ENCODE measurements around the gene PARP16. TPM values are rescaled to one million over a fixed set of nuclear protein-coding genes. Genes with fewer than 3 reads are reported as not detected.

Gene PARP16
- total and polyA plus RNA-seq, 2 experiments from 2014 or later, result 3.6 to 4.1 TPM

DNA sequence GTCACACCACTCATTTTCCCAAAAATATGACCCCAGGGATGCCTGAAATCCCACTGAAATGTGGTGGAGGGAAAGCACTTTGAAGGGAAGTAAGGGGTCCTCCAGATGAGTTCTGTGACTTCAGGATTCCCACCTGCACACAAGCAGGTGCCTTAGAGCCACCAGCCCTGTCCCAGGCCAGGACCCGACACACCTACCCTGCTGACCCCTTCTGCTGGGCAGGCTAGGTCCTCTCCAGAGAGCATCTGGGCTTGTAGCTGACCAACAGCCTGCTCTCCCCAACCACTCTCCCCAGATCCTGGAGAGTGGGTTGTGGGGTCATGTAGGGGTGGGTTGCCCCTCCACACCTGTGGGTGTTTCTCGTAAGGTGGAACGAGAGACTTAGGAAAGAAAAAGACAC, 60.5 kb downstream of the PARP16 start (continued):
- TF ChIP-seq, protein P1, sequence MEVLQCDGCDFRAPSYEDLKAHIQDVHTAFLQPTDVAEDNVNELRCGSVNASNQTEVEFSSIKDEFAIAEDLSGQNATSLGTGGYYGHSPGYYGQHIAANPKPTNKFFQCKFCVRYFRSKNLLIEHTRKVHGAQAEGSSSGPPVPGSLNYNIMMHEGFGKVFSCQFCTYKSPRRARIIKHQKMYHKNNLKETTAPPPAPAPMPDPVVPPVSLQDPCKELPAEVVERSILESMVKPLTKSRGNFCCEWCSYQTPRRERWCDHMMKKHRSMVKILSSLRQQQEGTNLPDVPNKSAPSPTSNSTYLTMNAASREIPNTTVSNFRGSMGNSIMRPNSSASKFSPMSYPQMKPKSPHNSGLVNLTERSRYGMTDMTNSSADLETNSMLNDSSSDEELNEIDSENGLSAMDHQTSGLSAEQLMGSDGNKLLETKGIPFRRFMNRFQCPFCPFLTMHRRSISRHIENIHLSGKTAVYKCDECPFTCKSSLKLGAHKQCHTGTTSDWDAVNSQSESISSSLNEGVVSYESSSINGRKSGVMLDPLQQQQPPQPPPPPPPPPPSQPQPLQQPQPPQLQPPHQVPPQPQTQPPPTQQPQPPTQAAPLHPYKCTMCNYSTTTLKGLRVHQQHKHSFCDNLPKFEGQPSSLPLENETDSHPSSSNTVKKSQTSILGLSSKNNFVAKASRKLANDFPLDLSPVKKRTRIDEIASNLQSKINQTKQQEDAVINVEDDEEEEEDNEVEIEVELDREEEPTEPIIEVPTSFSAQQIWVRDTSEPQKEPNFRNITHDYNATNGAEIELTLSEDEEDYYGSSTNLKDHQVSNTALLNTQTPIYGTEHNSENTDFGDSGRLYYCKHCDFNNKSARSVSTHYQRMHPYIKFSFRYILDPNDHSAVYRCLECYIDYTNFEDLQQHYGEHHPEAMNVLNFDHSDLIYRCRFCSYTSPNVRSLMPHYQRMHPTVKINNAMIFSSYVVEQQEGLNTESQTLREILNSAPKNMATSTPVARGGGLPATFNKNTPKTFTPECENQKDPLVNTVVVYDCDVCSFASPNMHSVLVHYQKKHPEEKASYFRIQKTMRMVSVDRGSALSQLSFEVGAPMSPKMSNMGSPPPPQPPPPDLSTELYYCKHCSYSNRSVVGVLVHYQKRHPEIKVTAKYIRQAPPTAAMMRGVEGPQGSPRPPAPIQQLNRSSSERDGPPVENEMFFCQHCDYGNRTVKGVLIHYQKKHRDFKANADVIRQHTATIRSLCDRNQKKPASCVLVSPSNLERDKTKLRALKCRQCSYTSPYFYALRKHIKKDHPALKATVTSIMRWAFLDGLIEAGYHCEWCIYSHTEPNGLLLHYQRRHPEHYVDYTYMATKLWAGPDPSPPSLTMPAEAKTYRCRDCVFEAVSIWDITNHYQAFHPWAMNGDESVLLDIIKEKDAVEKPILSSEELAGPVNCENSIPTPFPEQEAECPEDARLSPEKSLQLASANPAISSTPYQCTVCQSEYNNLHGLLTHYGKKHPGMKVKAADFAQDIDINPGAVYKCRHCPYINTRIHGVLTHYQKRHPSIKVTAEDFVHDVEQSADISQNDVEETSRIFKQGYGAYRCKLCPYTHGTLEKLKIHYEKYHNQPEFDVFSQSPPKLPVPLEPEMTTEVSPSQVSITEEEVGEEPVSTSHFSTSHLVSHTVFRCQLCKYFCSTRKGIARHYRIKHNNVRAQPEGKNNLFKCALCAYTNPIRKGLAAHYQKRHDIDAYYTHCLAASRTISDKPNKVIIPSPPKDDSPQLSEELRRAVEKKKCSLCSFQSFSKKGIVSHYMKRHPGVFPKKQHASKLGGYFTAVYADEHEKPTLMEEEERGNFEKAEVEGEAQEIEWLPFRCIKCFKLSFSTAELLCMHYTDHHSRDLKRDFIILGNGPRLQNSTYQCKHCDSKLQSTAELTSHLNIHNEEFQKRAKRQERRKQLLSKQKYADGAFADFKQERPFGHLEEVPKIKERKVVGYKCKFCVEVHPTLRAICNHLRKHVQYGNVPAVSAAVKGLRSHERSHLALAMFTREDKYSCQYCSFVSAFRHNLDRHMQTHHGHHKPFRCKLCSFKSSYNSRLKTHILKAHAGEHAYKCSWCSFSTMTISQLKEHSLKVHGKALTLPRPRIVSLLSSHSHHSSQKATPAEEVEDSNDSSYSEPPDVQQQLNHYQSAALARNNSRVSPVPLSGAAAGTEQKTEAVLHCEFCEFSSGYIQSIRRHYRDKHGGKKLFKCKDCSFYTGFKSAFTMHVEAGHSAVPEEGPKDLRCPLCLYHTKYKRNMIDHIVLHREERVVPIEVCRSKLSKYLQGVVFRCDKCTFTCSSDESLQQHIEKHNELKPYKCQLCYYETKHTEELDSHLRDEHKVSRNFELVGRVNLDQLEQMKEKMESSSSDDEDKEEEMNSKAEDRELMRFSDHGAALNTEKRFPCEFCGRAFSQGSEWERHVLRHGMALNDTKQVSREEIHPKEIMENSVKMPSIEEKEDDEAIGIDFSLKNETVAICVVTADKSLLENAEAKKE (CRISPR knock-in tag; IDR thresholded peaks at IDR 0.05), result no peak

DNA sequence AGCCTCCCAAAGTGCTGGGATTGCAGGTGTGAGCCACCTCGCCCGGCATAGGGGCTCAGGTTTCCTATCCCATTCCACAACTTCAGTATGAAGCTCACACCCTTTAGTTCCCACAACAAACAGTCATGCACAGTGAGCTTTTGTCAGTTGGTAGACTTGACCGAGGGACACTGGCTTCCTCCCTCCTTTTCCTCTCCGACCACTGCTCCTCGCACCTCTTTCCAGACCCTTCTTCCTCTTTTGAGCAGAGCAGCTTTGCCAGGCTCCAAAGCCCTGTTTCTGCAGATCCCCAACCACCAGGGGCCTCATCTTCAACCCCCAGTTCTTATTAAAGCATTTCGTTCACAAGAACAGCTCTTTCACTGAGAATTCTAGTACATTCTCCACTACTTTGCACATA, 62.7 kb downstream of the PARP16 start:
- no peaks in the 10 kb centered on the region for H3K27me3 Mint-ChIP-seq (ENCODE audit: insufficient read depth, low read depth, poor library complexity)
- Histone ChIP-seq H3K4me1 (ENCODE audit: insufficient read depth) (peaks cover 8% of the 10 kb centered on the region), H3K27me3 (ENCODE audit: insufficient read depth) (no peaks in the 10 kb centered on the region), H3K4me3 (no peak overlapping the region), H3K36me3 (ENCODE audit: insufficient read depth) (no peaks in the 10 kb centered on the region), H3K79me2 (replicated peaks; ENCODE audit: insufficient read depth) (no peaks in the 10 kb centered on the region), H4K20me1 (replicated peaks; ENCODE audit: insufficient read depth) (no peaks in the 10 kb centered on the region), H3F3A (replicated peaks; ENCODE audit: low read depth) (0 out of 2 replicates have a peak, but pooled peaks cover 3% of the 10 kb centered on the region), H3K4me2 (no peak overlapping the region), H3K27ac (ENCODE audit: low read depth) (no peak overlapping the region), H2AFZ (no peak overlapping the region), H3K9me2 (ENCODE audit: insufficient read depth) (0 out of 2 replicates have a peak, but pooled peaks cover 5% of the 10 kb centered on the region)
- no peak overlapping the region for H3K27ac Mint-ChIP-seq
- H3K36me3 Mint-ChIP-seq (ENCODE audit: low read depth), result no peaks in the 10 kb centered on the region
- H3K4me1 Mint-ChIP-seq, result peaks cover 2% of the 10 kb centered on the region; the same call in 2 of the 3 replicates
- no peaks in the 10 kb centered on the region for H3K9me3 Mint-ChIP-seq
- DNase-seq (ENCODE audit: low spot score), result no peak
- no peak for ATAC-seq
- H3K4me3 Mint-ChIP-seq, result no peak overlapping the region; the same call in 2 of the 3 replicates
- no peak for TF ChIP-seq ZNF331 (CRISPR knock-in tag; IDR thresholded peaks at IDR 0.05; ENCODE audit: low read depth)
- TF ChIP-seq JUNB (IDR thresholded peaks at IDR 0.05; ENCODE audit: unreplicated experiment), result no peak
- TF ChIP-seq, protein P1 (CRISPR knock-in tag; IDR thresholded peaks at IDR 0.05), result no peak
- TF ChIP-seq STAT1 (IDR thresholded peaks at IDR 0.05; ENCODE audit: unreplicated experiment), result no peak
- no peak for TF ChIP-seq EZH2phosphoT487 (IDR thresholded peaks at IDR 0.05; ENCODE audit: unreplicated experiment)
- no peak for TF ChIP-seq POLR2AphosphoS5 (IDR thresholded peaks at IDR 0.05; ENCODE audit: low read depth)
- TF ChIP-seq, protein P2, sequence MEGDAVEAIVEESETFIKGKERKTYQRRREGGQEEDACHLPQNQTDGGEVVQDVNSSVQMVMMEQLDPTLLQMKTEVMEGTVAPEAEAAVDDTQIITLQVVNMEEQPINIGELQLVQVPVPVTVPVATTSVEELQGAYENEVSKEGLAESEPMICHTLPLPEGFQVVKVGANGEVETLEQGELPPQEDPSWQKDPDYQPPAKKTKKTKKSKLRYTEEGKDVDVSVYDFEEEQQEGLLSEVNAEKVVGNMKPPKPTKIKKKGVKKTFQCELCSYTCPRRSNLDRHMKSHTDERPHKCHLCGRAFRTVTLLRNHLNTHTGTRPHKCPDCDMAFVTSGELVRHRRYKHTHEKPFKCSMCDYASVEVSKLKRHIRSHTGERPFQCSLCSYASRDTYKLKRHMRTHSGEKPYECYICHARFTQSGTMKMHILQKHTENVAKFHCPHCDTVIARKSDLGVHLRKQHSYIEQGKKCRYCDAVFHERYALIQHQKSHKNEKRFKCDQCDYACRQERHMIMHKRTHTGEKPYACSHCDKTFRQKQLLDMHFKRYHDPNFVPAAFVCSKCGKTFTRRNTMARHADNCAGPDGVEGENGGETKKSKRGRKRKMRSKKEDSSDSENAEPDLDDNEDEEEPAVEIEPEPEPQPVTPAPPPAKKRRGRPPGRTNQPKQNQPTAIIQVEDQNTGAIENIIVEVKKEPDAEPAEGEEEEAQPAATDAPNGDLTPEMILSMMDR (conservative IDR thresholded peaks at IDR 0.05; ENCODE audit: low read depth in 2 of 2), result no peak
- TF ChIP-seq EZH2 (IDR thresholded peaks at IDR 0.05; ENCODE audit: low read depth, unreplicated experiment), result no peak
